ENCODE measurements around the gene GGT7. TPM values are rescaled to one million over a fixed set of nuclear protein-coding genes. Genes with fewer than 3 reads are reported as not detected.

The GGT7 gene
- polyA plus RNA-seq, 1 donor from 2014 or later = 42.9 TPM

- Histone ChIP-seq H3K27me3 (ENCODE audit: insufficient read depth, low read depth, low read length) (no peaks in the 10 kb centered on the region), H3K27ac (ENCODE audit: low read length) (no peak overlapping the region), H3K9me2 (ENCODE audit: insufficient read depth, low read length) (no peaks in the 10 kb centered on the region), H3K9ac (ENCODE audit: low read length) (no peak overlapping the region), H3K36me3 (ENCODE audit: insufficient read depth, low read length) (peaks cover 3% of the 10 kb centered on the region), H2AFZ (ENCODE audit: low read depth, low read length) (no peak overlapping the region), H3F3A (ENCODE audit: insufficient read depth, low read length, poor library complexity, severe bottlenecking) (no peaks in the 10 kb centered on the region), H3K79me2 (replicated peaks; ENCODE audit: insufficient read depth, low read length) (no peaks in the 10 kb centered on the region), H3K4me3 (ENCODE audit: low read length) (no peak overlapping the region), H3K4me2 (ENCODE audit: low read length) (no peak overlapping the region), H3K9me3 (ENCODE audit: low read length) (no peaks in the 10 kb centered on the region), H4K20me1 (ENCODE audit: insufficient read depth) (no peaks in the 10 kb centered on the region)
- no peak for TF ChIP-seq POLR2AphosphoS5 (IDR thresholded peaks at IDR 0.05)
- no peak for TF ChIP-seq EP300 (conservative IDR thresholded peaks at IDR 0.05; ENCODE audit: poor library complexity, severe bottlenecking)
Measured at GRCh38 chr20:34843421-34843820, 29.2 kb downstream of the GGT7 start.

GRCh38 chr20:34842143-34842542 lies 30.5 kb downstream of the GGT7 start:
- Histone ChIP-seq H3F3A (ENCODE audit: insufficient read depth, low read length, poor library complexity, severe bottlenecking) (no peaks in the 10 kb centered on the region), H3K9ac (ENCODE audit: low read length) (no peak overlapping the region), H3K9me2 (ENCODE audit: insufficient read depth, low read length) (no peaks in the 10 kb centered on the region), H3K4me2 (ENCODE audit: low read length) (no peak overlapping the region), H3K79me2 (replicated peaks; ENCODE audit: insufficient read depth, low read length) (no peaks in the 10 kb centered on the region), H2AFZ (ENCODE audit: low read depth, low read length) (no peak overlapping the region), H3K4me3 (ENCODE audit: low read length) (no peak overlapping the region), H4K20me1 (ENCODE audit: insufficient read depth) (no peaks in the 10 kb centered on the region), H3K27ac (ENCODE audit: low read length) (no peak overlapping the region), H3K36me3 (ENCODE audit: insufficient read depth, low read length) (no peaks in the 10 kb centered on the region), H3K27me3 (ENCODE audit: insufficient read depth, low read depth, low read length) (no peaks in the 10 kb centered on the region), H3K9me3 (ENCODE audit: low read length) (no peaks in the 10 kb centered on the region)
- TF ChIP-seq RAD21 (conservative IDR thresholded peaks at IDR 0.05) = no peak
- TF ChIP-seq SMC3 (conservative IDR thresholded peaks at IDR 0.05; ENCODE audit: poor library complexity) = no peak

- TF ChIP-seq RAD21 (conservative IDR thresholded peaks at IDR 0.05) (peak; percentile 71), SMC3 (conservative IDR thresholded peaks at IDR 0.05; ENCODE audit: poor library complexity) (peak; percentile 62), POLR2AphosphoS5 (IDR thresholded peaks at IDR 0.05) (no peak), TAF1 (IDR thresholded peaks at IDR 0.05; ENCODE audit: low read depth) (no peak), EZH2 (IDR thresholded peaks at IDR 0.05; ENCODE audit: borderline replicate concordance, insufficient read depth, low read length, poor library complexity, severe bottlenecking) (no peak), EP300 (conservative IDR thresholded peaks at IDR 0.05; ENCODE audit: poor library complexity, severe bottlenecking) (no peak), MXI1 (conservative IDR thresholded peaks at IDR 0.05; ENCODE audit: poor library complexity, severe bottlenecking) (no peak)
- TF ChIP-seq, protein P1, sequence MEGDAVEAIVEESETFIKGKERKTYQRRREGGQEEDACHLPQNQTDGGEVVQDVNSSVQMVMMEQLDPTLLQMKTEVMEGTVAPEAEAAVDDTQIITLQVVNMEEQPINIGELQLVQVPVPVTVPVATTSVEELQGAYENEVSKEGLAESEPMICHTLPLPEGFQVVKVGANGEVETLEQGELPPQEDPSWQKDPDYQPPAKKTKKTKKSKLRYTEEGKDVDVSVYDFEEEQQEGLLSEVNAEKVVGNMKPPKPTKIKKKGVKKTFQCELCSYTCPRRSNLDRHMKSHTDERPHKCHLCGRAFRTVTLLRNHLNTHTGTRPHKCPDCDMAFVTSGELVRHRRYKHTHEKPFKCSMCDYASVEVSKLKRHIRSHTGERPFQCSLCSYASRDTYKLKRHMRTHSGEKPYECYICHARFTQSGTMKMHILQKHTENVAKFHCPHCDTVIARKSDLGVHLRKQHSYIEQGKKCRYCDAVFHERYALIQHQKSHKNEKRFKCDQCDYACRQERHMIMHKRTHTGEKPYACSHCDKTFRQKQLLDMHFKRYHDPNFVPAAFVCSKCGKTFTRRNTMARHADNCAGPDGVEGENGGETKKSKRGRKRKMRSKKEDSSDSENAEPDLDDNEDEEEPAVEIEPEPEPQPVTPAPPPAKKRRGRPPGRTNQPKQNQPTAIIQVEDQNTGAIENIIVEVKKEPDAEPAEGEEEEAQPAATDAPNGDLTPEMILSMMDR (IDR thresholded peaks at IDR 0.05; ENCODE audit: poor library complexity, severe bottlenecking) = peak; percentile 70
- TF ChIP-seq, protein P2, sequence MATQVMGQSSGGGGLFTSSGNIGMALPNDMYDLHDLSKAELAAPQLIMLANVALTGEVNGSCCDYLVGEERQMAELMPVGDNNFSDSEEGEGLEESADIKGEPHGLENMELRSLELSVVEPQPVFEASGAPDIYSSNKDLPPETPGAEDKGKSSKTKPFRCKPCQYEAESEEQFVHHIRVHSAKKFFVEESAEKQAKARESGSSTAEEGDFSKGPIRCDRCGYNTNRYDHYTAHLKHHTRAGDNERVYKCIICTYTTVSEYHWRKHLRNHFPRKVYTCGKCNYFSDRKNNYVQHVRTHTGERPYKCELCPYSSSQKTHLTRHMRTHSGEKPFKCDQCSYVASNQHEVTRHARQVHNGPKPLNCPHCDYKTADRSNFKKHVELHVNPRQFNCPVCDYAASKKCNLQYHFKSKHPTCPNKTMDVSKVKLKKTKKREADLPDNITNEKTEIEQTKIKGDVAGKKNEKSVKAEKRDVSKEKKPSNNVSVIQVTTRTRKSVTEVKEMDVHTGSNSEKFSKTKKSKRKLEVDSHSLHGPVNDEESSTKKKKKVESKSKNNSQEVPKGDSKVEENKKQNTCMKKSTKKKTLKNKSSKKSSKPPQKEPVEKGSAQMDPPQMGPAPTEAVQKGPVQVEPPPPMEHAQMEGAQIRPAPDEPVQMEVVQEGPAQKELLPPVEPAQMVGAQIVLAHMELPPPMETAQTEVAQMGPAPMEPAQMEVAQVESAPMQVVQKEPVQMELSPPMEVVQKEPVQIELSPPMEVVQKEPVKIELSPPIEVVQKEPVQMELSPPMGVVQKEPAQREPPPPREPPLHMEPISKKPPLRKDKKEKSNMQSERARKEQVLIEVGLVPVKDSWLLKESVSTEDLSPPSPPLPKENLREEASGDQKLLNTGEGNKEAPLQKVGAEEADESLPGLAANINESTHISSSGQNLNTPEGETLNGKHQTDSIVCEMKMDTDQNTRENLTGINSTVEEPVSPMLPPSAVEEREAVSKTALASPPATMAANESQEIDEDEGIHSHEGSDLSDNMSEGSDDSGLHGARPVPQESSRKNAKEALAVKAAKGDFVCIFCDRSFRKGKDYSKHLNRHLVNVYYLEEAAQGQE (IDR thresholded peaks at IDR 0.05; ENCODE audit: borderline replicate concordance) = no peak
- no peaks in the 10 kb centered on the region for H3K9me2 ChIP-seq (ENCODE audit: insufficient read depth, low read length)
- H3K4me3 ChIP-seq (ENCODE audit: low read length) = no peak overlapping the region
- H3K27me3 ChIP-seq (ENCODE audit: insufficient read depth, low read depth, low read length) = no peaks in the 10 kb centered on the region
- H3K27ac ChIP-seq (ENCODE audit: low read length) = no peak overlapping the region
- H4K20me1 ChIP-seq (ENCODE audit: insufficient read depth) = no peaks in the 10 kb centered on the region
- H3K36me3 ChIP-seq (ENCODE audit: insufficient read depth, low read length) = no peaks in the 10 kb centered on the region
- no peaks in the 10 kb centered on the region for H3F3A ChIP-seq (ENCODE audit: insufficient read depth, low read length, poor library complexity, severe bottlenecking)
- no peak overlapping the region for H3K9ac ChIP-seq (ENCODE audit: low read length)
- no peak overlapping the region for H2AFZ ChIP-seq (ENCODE audit: low read depth, low read length)
- no peak overlapping the region for H3K4me2 ChIP-seq (ENCODE audit: low read length)
- H3K79me2 ChIP-seq (replicated peaks; ENCODE audit: insufficient read depth, low read length) = no peaks in the 10 kb centered on the region
- H3K9me3 ChIP-seq (ENCODE audit: low read length) = no peaks in the 10 kb centered on the region
Measured at GRCh38 chr20:34834459-34834893, 38.2 kb downstream of the GGT7 start.
